Upper lobe of left lung (tissue), 4 donors: ENCODE results near the gene PKNOX2.

Experiments
- EP300 ChIP-seq, 4 donors: sonication (generic); formaldehyde crosslinking; IDR thresholded peaks; one replicate each; pipeline ENCODE4 v1.5.1; 2017; ENCODE audit warnings: antibody characterized with exemption in 4 of 4, control low read depth in 2 of 4
- POLR2A ChIP-seq, 4 donors: fragments of 450-650 bp; IDR thresholded peaks; one replicate each; pipeline ENCODE4 v1.5.1; 2016 to 2017; ENCODE audit warnings: antibody characterized with exemption in 4 of 4, mild to moderate bottlenecking in 2 of 4
- POLR2AphosphoS5 ChIP-seq, 2 donors: sonication (generic); formaldehyde crosslinking; IDR thresholded peaks; one replicate each; pipeline ENCODE4 v1.5.1; 2017; ENCODE audit warnings: antibody characterized with exemption in 2 of 2
- TF ChIP-seq, protein P1 (sequence below), 6 experiments: fragments of 450-650 bp in 4 of 6; fragments of 200-600 bp in 2 of 6; sonication (generic) in 2 of 6; IDR thresholded peaks; one replicate each; pipeline ENCODE4 v1.5.1; 2016 to 2019; ENCODE audit warnings: antibody characterized with exemption in 6 of 6

DNA sequence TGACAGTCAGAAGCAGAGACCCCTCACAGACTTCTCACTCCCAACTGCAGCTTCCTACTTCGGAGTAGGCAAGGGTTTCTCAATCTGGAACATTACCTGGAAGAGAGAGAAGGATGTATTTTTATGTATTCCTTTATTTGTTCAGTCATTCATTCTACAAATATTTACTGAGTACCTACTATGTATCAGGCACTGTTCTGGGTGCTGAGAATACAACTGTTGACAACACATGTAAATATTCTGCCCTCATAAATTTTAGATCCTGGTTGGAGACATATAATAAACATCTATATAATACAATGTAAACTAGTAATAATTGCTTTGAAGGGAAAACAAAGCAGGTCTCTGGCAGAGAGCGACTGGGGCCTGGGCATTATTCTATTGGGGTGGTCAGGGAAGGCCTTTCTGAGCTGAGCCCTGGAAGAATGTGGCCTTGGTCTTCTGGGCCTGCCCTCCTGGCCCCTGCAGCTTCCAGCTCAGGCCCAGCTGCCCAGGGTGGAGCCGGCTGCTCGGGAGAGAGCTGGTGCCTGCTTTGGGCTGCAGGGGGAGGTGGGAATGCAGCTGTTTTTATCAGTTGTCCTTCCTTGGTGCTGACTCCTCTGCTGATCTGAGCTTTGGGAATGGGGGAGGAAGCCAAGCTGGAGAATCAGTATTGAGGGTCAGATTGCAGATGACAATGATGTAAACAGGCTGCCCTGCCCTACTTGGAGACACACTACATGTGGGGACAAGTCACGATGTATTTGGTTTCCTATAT lies 46.8 kb downstream of the PKNOX2 start:
- TF ChIP-seq POLR2A (IDR thresholded peaks at IDR 0.05) (no peak), POLR2AphosphoS5 (IDR thresholded peaks at IDR 0.05) (no peak), EP300 (IDR thresholded peaks at IDR 0.05) (no peak)
- TF ChIP-seq, protein P1, sequence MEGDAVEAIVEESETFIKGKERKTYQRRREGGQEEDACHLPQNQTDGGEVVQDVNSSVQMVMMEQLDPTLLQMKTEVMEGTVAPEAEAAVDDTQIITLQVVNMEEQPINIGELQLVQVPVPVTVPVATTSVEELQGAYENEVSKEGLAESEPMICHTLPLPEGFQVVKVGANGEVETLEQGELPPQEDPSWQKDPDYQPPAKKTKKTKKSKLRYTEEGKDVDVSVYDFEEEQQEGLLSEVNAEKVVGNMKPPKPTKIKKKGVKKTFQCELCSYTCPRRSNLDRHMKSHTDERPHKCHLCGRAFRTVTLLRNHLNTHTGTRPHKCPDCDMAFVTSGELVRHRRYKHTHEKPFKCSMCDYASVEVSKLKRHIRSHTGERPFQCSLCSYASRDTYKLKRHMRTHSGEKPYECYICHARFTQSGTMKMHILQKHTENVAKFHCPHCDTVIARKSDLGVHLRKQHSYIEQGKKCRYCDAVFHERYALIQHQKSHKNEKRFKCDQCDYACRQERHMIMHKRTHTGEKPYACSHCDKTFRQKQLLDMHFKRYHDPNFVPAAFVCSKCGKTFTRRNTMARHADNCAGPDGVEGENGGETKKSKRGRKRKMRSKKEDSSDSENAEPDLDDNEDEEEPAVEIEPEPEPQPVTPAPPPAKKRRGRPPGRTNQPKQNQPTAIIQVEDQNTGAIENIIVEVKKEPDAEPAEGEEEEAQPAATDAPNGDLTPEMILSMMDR (IDR thresholded peaks at IDR 0.05): no peak
